NCI-H146 treated with DMSO at 0.1 percent for 48 hours (cell line): Measurements from ENCODE around the gene MKLN1.

Experiments used
- DNase-seq: peaks from one replicate; lab custom pipeline; 2025; ENCODE audit not compliant: unreplicated experiment; lab: John Stamatoyannopoulos, UW

Gene MKLN1

DNA sequence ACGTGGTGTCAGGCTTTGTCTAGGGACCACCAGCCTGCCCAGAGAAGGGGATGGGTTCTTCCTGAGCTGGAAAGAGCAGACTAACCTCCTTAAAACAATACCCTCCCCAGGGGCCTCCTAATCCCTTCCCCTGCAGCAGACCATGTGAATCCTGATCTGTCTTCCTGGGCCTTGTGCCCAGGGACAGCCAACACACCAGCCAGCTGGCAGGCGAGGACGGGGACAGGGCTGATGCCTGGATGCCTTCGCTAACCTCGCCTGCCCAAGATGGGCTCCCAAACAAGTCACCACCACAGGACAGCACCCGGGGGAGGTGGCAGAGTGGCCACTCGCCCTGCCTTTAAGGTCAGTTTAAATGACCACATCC lies 211.1 kb downstream of the MKLN1 start:
- DNase-seq = no peak

DNA sequence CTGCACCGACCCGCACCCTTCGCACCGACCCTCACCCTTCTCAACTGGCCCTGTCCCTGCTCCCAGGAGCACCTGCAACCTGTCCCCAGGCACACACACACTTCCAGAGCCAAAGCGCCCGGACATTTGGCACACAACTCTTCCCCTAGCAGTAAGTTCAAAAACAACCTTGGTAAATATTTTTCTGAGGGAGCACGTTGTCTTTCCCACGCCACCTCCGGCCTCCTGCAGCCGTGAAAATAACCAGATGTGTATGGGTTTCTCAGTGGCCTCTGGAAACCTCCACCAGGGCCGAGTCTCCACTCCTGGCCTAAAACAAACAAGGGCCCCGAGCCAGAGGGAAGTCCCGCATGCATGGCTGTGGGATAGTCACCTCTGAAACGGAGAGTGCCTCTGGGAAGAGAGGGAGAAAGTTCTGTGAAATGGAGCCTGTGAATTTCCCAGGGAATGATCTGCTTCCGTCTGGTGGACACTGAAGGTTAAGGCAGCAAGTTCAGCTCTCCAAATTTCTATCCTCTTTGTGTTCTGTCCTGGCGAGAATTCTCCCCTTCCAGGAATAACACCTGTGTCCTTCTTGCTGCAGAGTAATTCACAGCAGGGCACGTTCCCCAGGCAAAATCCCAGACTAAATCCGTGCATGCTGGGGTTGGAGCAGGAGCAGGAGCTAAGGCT lies 213.0 kb downstream of the MKLN1 start:
- DNase-seq = no peak

DNA sequence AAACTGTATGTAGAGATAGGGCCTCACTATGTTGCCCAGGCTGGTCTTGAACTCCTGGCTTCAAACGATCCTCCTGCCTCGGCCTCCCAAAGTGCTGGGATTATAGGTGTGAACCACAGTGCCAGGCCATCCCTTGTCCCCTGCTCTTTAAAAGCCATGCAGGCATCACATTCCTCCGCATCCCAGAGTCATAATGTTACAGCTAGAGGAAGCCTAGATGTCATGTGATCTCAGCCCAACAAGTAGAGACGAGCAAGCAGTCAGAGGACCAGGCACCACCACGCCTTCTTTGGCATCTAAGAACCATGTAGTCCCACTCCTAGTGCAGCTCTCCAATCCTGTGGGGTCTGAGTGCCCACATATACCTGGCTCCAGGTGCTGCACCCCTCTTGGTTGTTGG lies 215.6 kb downstream of the MKLN1 start:
- DNase-seq = no peak

DNA sequence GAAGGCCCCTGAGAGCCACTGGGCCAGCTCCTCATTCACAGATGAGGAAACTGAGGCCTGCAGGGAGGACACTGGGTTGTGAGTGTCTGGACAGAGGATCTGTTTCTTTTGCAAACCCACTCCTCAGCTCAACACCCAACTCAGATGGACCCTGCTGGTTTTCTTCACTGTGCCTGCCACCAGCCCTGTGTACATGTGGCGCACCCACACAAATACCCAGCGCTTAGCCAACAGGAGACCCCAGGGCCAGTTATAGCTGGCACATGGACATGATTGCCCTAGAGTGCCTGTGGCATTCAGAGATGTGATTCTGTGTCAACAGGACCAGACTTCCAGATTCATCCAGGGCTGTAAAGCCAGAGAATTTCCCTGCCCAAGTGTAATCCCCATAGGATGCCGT lies 216.3 kb downstream of the MKLN1 start:
- DNase-seq = no peak

DNA sequence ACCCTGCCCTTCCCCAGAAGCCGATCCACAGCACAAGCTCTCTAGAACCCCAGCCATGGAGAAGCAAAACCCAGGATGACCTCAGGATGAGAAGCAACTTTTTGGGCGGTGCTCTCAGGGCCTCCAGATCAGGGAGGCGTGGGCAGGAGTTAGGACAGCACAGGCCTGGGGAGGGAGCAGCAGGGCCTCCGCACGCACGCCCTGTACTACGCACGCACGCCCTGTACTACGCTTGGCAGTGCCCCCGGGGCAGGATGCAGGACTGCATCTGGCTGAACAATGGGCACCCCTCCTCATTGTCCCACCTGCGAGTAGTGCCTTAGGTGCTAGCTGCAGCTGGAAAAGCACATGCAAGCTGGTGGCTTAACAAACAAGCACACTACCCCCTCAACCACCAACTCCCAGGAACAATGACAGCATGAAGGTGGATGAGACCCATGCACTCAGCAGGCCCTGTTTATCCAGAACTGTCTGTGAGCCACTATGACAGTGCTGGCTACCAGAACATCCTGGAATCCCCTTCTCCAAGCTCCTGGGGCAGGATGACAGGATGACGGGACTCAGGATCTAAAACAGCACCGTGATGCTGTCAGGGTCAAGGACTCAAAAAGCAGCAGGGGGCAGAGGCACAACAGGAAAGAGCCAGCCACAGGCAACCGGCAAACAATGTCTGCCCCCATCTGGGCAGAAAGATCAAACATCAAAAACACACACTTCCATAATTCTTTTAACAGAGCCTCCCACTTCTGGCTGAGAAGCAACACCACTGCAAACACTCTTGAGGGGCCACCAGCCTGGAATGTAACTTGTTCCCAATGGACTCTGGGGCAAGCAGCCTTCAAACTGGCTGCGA lies 217.0 kb downstream of the MKLN1 start:
- DNase-seq = peak; percentile 58

DNA sequence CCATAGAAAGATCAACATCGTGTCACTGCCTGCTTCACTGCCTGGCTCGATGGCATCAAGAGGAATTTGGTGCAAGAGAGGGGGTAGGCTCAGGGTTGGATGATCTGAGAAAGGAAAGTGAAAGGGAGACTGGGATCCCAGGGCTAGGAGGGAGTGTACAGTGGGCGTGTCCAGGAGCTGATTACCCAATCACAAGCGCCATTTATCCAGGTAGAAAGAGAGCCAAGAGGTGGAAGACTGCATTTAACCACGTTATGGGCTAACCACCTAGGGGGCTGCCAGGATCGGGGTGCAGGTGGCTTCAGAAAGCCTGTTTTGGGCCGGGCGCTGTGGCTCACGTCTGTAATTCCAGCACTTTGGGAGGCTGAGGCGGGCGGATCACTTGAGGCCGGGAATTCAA lies 218.4 kb downstream of the MKLN1 start:
- DNase-seq = no peak
